Measurements from ENCODE around the gene FMO1. TPM values are rescaled to one million over a fixed set of nuclear protein-coding genes. Genes with fewer than 3 reads are reported as not detected.

The FMO1 gene
- total RNA-seq, 1 experiment from 2014 or later, result not detected

DNA sequence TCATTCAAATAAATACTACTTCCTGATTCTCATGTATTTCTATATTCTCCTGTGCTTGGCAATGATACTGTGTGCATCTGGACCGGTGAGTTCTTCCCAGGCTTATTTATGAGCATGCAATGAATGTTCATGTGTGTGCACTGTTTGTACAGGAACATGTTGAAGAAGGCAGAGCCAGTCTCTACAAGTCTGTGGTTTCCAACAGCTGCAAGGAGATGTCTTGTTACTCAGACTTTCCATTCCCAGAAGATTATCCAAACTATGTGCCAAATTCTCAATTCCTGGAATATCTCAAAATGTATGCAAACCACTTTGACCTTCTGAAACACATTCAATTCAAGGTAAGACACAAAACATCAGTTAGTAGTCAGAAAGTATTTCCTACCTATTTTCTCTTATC lies 19.1 kb downstream of the FMO1 start (continued):
- no peak for TF ChIP-seq CTCF (IDR thresholded peaks at IDR 0.05)

- TF ChIP-seq ZMAT4 (CRISPR knock-in tag; IDR thresholded peaks at IDR 0.05) (no peak), ZNF219 (CRISPR knock-in tag; IDR thresholded peaks at IDR 0.05; ENCODE audit: borderline replicate concordance) (no peak), MXD4 (CRISPR knock-in tag; IDR thresholded peaks at IDR 0.05; ENCODE audit: borderline replicate concordance) (no peak), OVOL2 (CRISPR knock-in tag; IDR thresholded peaks at IDR 0.05; ENCODE audit: borderline replicate concordance) (no peak), CDX4 (CRISPR knock-in tag; IDR thresholded peaks at IDR 0.05; ENCODE audit: borderline replicate concordance) (no peak), NR3C1 (CRISPR knock-in tag; conservative IDR thresholded peaks at IDR 0.05; ENCODE audit: low read depth) (no peak), SOX15 (CRISPR knock-in tag; IDR thresholded peaks at IDR 0.05) (no peak), TEAD4 (CRISPR knock-in tag; IDR thresholded peaks at IDR 0.05) (no peak), HMGA2 (CRISPR knock-in tag; IDR thresholded peaks at IDR 0.05) (no peak), NFE2L1 (CRISPR knock-in tag; IDR thresholded peaks at IDR 0.05) (no peak), HMGXB4 (CRISPR knock-in tag; IDR thresholded peaks at IDR 0.05) (no peak), ARID4B (CRISPR knock-in tag; IDR thresholded peaks at IDR 0.05; ENCODE audit: borderline replicate concordance) (no peak), CREB1 (CRISPR knock-in tag; IDR thresholded peaks at IDR 0.05) (no peak)
- TF ChIP-seq, protein P1, sequence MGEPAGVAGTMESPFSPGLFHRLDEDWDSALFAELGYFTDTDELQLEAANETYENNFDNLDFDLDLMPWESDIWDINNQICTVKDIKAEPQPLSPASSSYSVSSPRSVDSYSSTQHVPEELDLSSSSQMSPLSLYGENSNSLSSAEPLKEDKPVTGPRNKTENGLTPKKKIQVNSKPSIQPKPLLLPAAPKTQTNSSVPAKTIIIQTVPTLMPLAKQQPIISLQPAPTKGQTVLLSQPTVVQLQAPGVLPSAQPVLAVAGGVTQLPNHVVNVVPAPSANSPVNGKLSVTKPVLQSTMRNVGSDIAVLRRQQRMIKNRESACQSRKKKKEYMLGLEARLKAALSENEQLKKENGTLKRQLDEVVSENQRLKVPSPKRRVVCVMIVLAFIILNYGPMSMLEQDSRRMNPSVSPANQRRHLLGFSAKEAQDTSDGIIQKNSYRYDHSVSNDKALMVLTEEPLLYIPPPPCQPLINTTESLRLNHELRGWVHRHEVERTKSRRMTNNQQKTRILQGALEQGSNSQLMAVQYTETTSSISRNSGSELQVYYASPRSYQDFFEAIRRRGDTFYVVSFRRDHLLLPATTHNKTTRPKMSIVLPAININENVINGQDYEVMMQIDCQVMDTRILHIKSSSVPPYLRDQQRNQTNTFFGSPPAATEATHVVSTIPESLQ (CRISPR knock-in tag; IDR thresholded peaks at IDR 0.05), result no peak
- TF ChIP-seq, protein P2, sequence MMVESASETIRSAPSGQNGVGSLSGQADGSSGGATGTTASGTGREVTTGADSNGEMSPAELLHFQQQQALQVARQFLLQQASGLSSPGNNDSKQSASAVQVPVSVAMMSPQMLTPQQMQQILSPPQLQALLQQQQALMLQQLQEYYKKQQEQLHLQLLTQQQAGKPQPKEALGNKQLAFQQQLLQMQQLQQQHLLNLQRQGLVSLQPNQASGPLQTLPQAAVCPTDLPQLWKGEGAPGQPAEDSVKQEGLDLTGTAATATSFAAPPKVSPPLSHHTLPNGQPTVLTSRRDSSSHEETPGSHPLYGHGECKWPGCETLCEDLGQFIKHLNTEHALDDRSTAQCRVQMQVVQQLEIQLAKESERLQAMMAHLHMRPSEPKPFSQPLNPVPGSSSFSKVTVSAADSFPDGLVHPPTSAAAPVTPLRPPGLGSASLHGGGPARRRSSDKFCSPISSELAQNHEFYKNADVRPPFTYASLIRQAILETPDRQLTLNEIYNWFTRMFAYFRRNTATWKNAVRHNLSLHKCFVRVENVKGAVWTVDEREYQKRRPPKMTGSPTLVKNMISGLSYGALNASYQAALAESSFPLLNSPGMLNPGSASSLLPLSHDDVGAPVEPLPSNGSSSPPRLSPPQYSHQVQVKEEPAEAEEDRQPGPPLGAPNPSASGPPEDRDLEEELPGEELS (CRISPR knock-in tag; IDR thresholded peaks at IDR 0.05), result no peak
- H3K9me3 Mint-ChIP-seq, result peaks cover 31% of the 10 kb centered on the region
- no peak for DNase-seq (ENCODE audit: low spot score)
- H3K27ac Mint-ChIP-seq, result no peak overlapping the region
- no peaks in the 10 kb centered on the region; the same call in 1 of the 2 replicates for H3K27me3 Mint-ChIP-seq (ENCODE audit: low read depth)
- peaks cover 11% of the 10 kb centered on the region; the same call in 1 of the 2 replicates for H3K36me3 Mint-ChIP-seq
- POLR2A ChIA-PET, result no interaction called here
- ATAC-seq, result no peak
- CTCF ChIA-PET, result interaction anchor here (0.8 kb wide), 1 partner anchor 43 kb away, joined by 3 read pairs; the partner anchor contains the start of gene FMO4
- H3K4me3 Mint-ChIP-seq, result no peak overlapping the region
- H3K4me1 Mint-ChIP-seq, result peaks cover 12% of the 10 kb centered on the region
Observed at GRCh38 chr1:171270806-171271205, 22.5 kb downstream of the FMO1 start.
